Fibroblast of mammary gland (primary cell): Measurements from ENCODE around the gene NPTX1.
"Not testable (repeated sequence)": the region's sequence is repeated elsewhere in the genome, so short reads cannot be mapped to it uniquely, and the experiment has no call there.

Experiments
- DNase-seq: peaks from one replicate; pipeline ENCODE4 v3.0.0-alpha.2; 2010; ENCODE audit warnings: low read depth
- H3K4me3 ChIP-seq: 2 replicates; pipeline ENCODE4 v1.5.1; 2011; ENCODE audit warnings: low read depth, mild to moderate bottlenecking, low read length, moderate library complexity; ENCODE audit not compliant: control insufficient read depth
- TF ChIP-seq, protein P1 (sequence below): conservative IDR thresholded peaks from 2 replicates; pipeline ENCODE4 v1.5.1; 2011; ENCODE audit warnings: low read depth, low read length, inconsistent platforms; ENCODE audit not compliant: control insufficient read depth, insufficient read depth

The NPTX1 gene

DNA sequence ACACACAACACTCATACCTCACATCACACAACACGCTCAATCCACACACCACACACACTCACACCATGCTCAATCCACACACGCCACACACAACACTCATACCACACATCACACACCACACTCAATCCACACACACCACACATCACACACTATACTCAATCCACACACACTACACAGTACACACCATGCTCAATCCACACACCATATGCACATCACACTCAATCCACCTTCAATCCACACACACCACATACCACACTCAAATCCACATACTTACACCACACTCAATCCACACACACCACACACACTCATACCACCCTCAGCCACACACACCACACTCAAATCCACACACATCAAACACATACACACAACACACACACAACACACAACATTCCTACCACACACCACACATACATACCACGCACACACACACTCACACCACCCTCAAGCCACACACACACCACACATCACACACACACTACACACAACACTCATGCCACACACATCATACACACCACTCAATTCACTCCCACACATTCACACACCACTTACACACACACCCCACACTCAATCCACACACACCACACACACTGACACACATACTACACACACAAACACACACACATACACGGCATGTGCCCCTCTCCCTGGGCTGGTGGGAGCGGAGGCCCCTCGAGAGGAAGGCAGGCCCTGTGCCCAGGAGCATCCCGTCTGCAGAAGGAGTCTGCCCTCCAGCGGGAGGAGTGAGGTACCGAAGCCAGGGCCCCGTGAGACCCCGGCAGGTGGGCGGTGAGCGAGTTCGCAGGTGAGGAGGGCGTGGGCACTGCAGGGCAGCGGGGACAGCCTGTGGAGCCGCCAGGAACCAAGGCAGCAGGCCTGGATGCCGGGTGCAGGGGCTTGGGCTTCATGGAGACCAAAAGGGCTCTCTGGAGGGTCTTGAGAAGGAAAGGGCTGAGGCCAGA is 35.1 kb upstream of the NPTX1 start:
- DNase-seq = no peak
- TF ChIP-seq, protein P1, sequence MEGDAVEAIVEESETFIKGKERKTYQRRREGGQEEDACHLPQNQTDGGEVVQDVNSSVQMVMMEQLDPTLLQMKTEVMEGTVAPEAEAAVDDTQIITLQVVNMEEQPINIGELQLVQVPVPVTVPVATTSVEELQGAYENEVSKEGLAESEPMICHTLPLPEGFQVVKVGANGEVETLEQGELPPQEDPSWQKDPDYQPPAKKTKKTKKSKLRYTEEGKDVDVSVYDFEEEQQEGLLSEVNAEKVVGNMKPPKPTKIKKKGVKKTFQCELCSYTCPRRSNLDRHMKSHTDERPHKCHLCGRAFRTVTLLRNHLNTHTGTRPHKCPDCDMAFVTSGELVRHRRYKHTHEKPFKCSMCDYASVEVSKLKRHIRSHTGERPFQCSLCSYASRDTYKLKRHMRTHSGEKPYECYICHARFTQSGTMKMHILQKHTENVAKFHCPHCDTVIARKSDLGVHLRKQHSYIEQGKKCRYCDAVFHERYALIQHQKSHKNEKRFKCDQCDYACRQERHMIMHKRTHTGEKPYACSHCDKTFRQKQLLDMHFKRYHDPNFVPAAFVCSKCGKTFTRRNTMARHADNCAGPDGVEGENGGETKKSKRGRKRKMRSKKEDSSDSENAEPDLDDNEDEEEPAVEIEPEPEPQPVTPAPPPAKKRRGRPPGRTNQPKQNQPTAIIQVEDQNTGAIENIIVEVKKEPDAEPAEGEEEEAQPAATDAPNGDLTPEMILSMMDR = no peak
- H3K4me3 ChIP-seq = no peak overlapping the region

DNA sequence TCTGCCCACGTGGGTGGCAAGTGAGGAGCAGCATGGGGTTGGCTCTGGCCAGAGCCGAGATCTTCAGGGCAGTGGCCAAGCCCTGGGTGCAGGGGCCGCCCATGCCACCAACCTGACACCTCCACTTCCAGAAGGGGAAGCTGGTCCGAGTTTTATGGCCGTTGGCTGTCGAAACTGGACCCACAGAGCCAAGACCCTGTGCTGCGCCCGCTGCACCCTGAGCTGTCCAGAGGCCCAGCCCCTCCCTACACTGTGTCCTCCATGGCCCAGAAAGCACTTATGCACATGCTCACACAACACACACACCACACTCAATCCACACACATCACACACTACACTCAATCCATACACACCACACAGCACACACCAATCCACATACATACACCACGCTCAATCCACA is 34.4 kb upstream of the NPTX1 start:
- TF ChIP-seq, protein P1 = no peak
- DNase-seq = no peak
- H3K4me3 ChIP-seq = no peak overlapping the region

DNA sequence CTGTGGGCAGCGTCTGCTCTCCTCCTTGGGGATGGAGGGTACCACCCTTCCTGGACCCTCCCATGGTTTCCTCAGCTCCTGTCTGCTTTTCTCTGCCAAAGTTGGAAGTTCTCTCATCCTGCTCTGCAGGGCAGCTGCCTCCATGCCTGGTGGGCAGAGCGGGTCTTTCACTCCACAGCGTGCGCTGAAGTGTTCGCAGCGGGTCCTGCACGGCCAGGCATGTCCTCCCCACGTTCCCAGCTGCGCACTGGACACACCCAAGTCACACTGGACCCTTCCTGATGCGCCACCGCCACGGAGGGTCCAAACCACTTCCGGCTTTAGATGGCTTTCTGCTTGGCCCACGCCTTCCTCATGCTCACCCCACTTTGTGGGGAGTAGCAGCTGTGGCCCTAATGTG is 33.7 kb upstream of the NPTX1 start:
- TF ChIP-seq, protein P1 = no peak
- no peak overlapping the region for H3K4me3 ChIP-seq
- DNase-seq = no peak

DNA sequence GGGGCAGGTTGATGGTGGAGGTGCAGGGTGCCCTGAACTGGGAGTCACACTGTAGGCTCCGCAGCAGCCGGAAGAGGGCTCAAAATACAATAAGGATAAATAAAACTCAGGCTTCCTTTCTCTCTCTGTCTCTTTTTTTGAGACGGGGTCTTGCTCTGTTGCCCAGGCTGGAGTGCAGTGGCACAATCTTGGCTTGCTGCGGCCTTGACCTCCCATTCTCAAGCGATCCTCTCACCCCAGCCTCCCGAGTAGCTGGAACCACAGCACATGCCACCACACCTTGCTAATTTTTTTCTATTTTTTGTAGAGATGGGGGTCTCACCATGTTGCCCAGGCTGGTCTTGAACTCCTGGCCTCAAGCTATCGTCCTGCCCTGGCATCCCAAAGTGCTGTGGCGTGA is 32.9 kb upstream of the NPTX1 start:
- no peak for DNase-seq
- H3K4me3 ChIP-seq = no peak overlapping the region
- TF ChIP-seq, protein P1 = no peak

DNA sequence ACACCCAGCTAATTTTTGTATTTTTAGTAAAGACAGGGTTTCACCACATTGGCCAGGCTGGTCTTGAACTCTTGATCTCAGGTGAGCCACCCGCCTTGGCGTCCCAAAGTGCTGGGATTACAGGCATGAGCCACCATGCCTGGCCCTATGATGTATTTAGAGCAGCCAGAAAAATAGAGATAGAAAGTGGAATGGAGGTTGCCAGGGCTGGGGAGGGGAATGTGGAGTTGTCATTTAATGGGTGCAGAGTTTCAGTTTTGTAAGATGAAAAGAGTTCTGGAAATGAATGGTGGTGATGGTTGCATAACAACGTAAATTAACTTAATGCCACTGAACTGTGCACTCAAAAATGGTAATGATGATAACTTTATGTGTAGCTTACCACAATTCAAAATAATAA is 31.6 kb upstream of the NPTX1 start:
- TF ChIP-seq, protein P1 = no peak
- no peak for DNase-seq
- H3K4me3 ChIP-seq = no peak overlapping the region

DNA sequence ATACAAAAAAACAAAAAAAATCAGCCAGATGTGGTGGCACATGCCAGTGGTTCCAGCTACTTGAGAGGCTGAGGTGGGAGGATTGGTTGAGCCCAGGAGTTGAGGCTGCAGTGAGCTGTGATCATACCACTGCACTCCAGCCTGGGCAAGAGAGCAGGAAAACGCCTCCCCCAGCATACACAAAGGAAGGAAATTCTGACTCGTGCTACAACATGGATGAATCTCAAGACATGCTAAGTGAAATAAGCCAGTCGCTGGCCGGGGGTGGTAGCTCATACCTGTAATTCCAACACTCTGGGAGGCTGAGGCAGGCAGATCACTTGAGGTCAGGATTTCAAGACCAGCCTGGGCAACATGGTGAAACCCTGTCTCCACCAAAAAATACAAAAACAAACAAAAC is 30.8 kb upstream of the NPTX1 start:
- DNase-seq = peak; percentile 18
- not testable (repeated sequence) for H3K4me3 ChIP-seq

DNA sequence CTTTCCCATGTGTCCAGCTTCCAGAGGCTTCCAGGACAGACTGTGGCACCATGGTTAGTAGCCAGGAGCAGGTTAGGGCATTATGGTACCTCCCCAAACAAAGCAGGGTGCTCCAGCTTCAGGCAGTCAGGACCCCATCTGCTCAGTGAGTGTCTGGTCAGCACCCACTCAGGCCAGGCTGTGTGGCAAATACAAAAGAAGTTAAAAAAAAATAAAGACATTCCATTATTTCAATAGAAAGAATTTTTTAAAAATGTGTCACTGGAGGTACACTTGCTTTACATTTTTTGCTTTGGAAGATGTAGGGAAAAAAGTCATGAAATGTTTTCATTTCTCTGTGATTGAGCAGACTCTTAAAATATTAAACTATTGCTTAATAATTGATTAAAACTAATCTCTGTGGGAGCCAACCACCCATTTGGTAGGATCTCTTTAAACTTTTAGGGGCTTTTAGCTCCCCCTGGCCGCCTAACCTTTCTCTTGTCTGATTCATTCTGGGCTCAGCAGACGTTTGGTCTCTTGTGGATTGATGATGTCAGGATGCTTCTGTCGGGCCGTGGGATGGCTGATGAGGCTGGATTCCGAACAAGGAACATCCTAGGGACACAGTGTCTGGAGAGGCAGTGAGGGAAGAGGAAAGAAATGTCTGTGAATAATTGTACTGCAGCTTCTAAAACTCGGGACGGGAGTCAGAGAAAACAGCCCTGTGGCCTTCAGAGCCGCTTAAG is 28.4 kb upstream of the NPTX1 start:
- H3K4me3 ChIP-seq = no peak overlapping the region
- DNase-seq = peak; percentile 95
- TF ChIP-seq, protein P1 = peak; percentile 20
